ENCODE data around the gene NRG3.

The NRG3 gene

GRCh38 chr10:82358486-82359099 lies 483.6 kb downstream of the NRG3 start:
- DNase-seq (ENCODE audit: extremely low read depth in 1 of 2, low read depth in 1 of 2): no peak

- no peak for DNase-seq (ENCODE audit: extremely low read depth in 1 of 2, low read depth in 1 of 2)
Observed at GRCh38 chr10:82361256-82361655, 486.3 kb downstream of the NRG3 start.

- no peak for DNase-seq (ENCODE audit: extremely low read depth in 1 of 2, low read depth in 1 of 2)
Observed at GRCh38 chr10:82377608-82378007, 502.6 kb downstream of the NRG3 start.

- no peak for DNase-seq (ENCODE audit: extremely low read depth in 1 of 2, low read depth in 1 of 2)
Observed at GRCh38 chr10:82378146-82378545, 503.2 kb downstream of the NRG3 start.

- DNase-seq (ENCODE audit: extremely low read depth in 1 of 2, low read depth in 1 of 2): no peak
Observed at GRCh38 chr10:82383350-82383749, 508.4 kb downstream of the NRG3 start.

GRCh38 chr10:82390866-82391658 lies 516.1 kb downstream of the NRG3 start:
- DNase-seq (ENCODE audit: extremely low read depth in 1 of 2, low read depth in 1 of 2): no peak

- DNase-seq (ENCODE audit: extremely low read depth in 1 of 2, low read depth in 1 of 2): no peak
Observed at GRCh38 chr10:82391971-82392370, 517.0 kb downstream of the NRG3 start.

GRCh38 chr10:82392533-82392932 lies 517.5 kb downstream of the NRG3 start:
- no peak for DNase-seq (ENCODE audit: extremely low read depth in 1 of 2, low read depth in 1 of 2)

GRCh38 chr10:82394122-82394521 lies 519.1 kb downstream of the NRG3 start:
- DNase-seq (ENCODE audit: extremely low read depth in 1 of 2, low read depth in 1 of 2): no peak

- no peak for DNase-seq (ENCODE audit: extremely low read depth in 1 of 2, low read depth in 1 of 2)
Observed at GRCh38 chr10:82394987-82395386, 520.0 kb downstream of the NRG3 start.

- DNase-seq (ENCODE audit: extremely low read depth in 1 of 2, low read depth in 1 of 2): no peak
Observed at GRCh38 chr10:82396886-82397285, 521.9 kb downstream of the NRG3 start.

- no peak for DNase-seq (ENCODE audit: extremely low read depth in 1 of 2, low read depth in 1 of 2)
Observed at GRCh38 chr10:82397854-82398253, 522.9 kb downstream of the NRG3 start.

- DNase-seq (ENCODE audit: extremely low read depth in 1 of 2, low read depth in 1 of 2): no peak
Observed at GRCh38 chr10:82399850-82400249, 524.9 kb downstream of the NRG3 start.

- no peak for DNase-seq (ENCODE audit: extremely low read depth in 1 of 2, low read depth in 1 of 2)
Observed at GRCh38 chr10:82400841-82401240, 525.8 kb downstream of the NRG3 start.

- DNase-seq (ENCODE audit: extremely low read depth in 1 of 2, low read depth in 1 of 2): no peak
Observed at GRCh38 chr10:82402906-82403401, 528.0 kb downstream of the NRG3 start.

GRCh38 chr10:82409671-82410070 lies 534.7 kb downstream of the NRG3 start:
- DNase-seq (ENCODE audit: extremely low read depth in 1 of 2, low read depth in 1 of 2): no peak

- no peak for DNase-seq (ENCODE audit: extremely low read depth in 1 of 2, low read depth in 1 of 2)
Observed at GRCh38 chr10:82411416-82411815, 536.4 kb downstream of the NRG3 start.

GRCh38 chr10:82420001-82420400 lies 545.0 kb downstream of the NRG3 start:
- no peak for DNase-seq (ENCODE audit: extremely low read depth in 1 of 2, low read depth in 1 of 2)

- DNase-seq (ENCODE audit: extremely low read depth in 1 of 2, low read depth in 1 of 2): no peak
Observed at GRCh38 chr10:82429302-82429701, 554.3 kb downstream of the NRG3 start.

GRCh38 chr10:82438277-82438676 lies 563.3 kb downstream of the NRG3 start:
- DNase-seq (ENCODE audit: extremely low read depth in 1 of 2, low read depth in 1 of 2): no peak

- DNase-seq (ENCODE audit: extremely low read depth in 1 of 2, low read depth in 1 of 2): no peak
Observed at GRCh38 chr10:82440775-82441174, 565.8 kb downstream of the NRG3 start.

GRCh38 chr10:82452046-82452445 lies 577.1 kb downstream of the NRG3 start:
- no peak for DNase-seq (ENCODE audit: extremely low read depth in 1 of 2, low read depth in 1 of 2)
